GM12873 (cell line): ENCODE results near the gene WRAP73.

Experiments
- TF ChIP-seq, protein P1 (sequence below): IDR thresholded peaks from 2 replicates; pipeline ENCODE4 v1.5.1; 2012; ENCODE audit warnings: low read depth, mild to moderate bottlenecking, moderate library complexity, low read length, control low read depth; ENCODE audit not compliant: insufficient read depth; ENCODE audit errors: missing control alignments

The WRAP73 gene

DNA sequence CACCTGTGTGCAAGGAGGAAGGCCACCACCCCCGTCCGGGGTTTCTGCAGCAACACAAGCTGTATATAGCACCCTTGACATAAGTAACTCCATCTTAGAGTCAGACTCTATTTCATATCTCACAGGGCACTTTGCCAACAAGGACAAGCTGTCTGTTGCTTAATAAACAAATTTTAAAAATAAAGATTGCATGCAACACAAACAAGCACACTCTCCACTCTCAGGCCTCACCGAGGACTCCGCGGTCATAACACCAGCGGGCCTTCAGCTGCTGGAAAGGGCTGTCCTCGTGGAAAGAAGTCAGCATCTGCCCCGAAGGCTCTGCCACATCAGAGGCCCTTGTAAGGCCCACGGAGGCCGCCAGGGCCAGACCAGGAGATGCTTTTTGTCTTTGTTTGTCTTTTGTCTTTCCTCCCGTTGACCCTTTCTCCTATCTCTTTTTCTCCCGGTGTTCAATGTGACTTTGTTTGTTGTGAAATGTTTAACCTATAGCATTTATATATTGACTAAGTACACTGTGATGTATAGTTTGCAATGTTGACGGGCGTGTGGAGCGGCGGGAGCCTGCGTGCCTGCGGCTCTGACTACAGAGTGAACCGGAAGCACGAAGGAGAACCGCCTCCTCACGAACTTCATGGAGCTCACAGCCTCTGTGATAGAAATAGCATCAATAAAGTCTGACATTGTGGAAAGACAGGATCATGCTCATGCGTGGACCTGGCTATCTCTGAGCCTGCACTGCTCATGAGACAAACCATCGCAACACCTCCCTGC lies 62.7 kb downstream of the WRAP73 start:
- TF ChIP-seq, protein P1, sequence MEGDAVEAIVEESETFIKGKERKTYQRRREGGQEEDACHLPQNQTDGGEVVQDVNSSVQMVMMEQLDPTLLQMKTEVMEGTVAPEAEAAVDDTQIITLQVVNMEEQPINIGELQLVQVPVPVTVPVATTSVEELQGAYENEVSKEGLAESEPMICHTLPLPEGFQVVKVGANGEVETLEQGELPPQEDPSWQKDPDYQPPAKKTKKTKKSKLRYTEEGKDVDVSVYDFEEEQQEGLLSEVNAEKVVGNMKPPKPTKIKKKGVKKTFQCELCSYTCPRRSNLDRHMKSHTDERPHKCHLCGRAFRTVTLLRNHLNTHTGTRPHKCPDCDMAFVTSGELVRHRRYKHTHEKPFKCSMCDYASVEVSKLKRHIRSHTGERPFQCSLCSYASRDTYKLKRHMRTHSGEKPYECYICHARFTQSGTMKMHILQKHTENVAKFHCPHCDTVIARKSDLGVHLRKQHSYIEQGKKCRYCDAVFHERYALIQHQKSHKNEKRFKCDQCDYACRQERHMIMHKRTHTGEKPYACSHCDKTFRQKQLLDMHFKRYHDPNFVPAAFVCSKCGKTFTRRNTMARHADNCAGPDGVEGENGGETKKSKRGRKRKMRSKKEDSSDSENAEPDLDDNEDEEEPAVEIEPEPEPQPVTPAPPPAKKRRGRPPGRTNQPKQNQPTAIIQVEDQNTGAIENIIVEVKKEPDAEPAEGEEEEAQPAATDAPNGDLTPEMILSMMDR: no peak

DNA sequence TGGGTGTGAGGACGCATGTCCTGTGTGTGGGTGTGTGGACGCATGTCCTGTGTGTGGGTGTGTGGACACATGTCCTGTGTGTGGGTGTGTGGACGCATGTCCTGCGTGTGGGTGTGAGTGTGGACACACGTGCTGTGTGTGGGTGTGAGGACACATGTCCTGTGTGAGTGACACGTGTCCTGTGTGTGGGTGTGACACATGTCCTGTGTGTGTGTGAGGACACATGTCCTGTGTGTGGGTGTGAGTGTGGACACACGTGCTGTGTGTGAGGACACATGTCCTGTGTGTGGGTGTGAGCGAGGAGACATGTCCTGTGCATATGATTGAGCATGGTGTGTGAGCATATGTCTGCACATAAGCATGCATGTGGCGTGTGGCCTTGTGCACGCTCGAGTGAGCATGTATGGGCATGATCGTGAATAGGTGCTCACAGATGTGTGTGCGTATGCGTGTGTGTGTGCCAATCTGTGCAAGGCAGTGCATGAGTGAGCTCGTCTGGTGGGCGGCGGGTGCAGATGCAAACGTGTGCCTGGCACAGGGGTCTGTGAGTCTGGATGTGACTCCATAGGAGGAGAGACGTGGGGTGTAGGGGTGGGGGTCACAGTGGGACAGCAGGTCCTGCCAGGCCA lies 63.8 kb downstream of the WRAP73 start:
- TF ChIP-seq, protein P1: no peak

DNA sequence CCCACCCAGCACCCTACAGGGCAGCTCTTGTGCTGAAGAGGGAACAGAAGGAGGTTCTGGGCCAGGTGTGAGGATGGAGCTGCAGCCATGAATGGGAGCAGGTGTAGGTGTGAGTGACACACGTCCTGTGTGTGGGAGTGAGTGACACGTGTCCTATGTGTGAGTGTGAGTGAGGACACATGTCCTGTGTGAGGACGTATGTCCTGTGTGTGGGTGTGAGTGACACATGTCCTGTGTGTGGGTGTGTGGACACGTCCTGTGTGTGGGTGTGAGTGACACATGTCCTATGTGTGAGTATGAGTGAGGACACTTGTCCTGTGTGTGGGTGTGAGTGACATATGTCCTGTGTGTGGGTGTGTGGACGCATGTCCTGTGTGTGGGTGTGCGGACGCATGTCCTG lies 65.0 kb downstream of the WRAP73 start:
- TF ChIP-seq, protein P1: no peak

DNA sequence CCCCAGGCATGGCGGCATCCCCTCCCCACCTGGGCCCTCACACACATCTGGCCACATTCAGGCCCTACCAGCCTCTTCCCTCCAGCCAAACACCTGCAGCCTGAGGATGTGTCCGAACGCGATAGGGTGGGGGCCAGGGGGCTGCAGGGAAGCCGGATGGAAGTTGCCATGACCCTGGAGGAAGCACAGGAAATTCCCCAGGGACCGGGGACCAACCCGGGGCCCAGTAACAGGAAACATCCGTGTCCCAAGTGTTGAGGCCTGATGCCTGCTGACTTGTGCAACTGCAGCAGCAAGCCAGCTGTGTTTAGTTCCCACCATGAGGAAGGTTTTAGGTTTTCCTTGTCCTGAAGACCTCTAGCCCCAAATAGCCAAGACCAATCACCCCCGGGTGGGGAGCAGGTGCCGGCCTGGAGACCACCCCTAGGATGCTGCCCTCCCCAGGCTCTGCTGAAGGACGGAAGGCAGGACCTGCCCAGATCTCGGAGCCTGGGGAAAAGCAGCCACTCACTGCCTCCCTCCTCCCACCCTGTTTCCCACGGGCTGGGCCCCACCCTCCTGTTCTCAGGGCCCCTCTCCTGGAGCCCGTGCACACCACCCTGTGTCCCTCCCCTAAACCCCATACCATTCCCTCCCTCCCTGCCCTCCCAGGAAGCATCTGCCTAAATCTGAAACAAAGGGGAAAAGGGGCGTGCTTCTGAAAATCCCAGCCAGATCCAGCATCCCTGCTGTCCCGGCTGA lies 68.4 kb downstream of the WRAP73 start:
- TF ChIP-seq, protein P1: no peak
